Immature natural killer cell (primary cell): ENCODE results near the gene RILPL1. TPM values are rescaled to one million over a fixed set of nuclear protein-coding genes. Genes with fewer than 3 reads are reported as not detected.
"Not testable (repeated sequence)": the region's sequence is repeated elsewhere in the genome, so short reads cannot be mapped to it uniquely, and the experiment has no call there.

Experiments used
- DNase-seq, 3 donors: peaks; one replicate each; pipeline ENCODE4 v3.0.0; 2022; ENCODE audit warnings: mixed read lengths in 1 of 3
- H3K27ac Mint-ChIP-seq, 6 donors: one replicate each; pipeline ENCODE4 v1.8.0; 2020; ENCODE audit warnings: mixed read lengths in 6 of 6, mild to moderate bottlenecking in 5 of 6, inconsistent platforms in 4 of 6, moderate library complexity in 3 of 6
- H3K27me3 Mint-ChIP-seq, 3 donors: one replicate each; pipeline ENCODE4 v1.8.0; 2020 to 2021; ENCODE audit warnings: low read depth in 3 of 3, mild to moderate bottlenecking in 3 of 3, mixed read lengths in 3 of 3, moderate library complexity in 3 of 3, inconsistent platforms in 1 of 3
- H3K36me3 Mint-ChIP-seq, 3 donors: one replicate each; pipeline ENCODE4 v1.8.0; 2020; ENCODE audit warnings: mixed read lengths in 3 of 3, inconsistent platforms in 2 of 3, mild to moderate bottlenecking in 2 of 3
- H3K4me1 Mint-ChIP-seq, 2 donors: one replicate each; pipeline ENCODE4 v1.8.0; 2020; ENCODE audit warnings: inconsistent platforms in 2 of 2, mild to moderate bottlenecking in 2 of 2, mixed read lengths in 2 of 2, moderate library complexity in 1 of 2
- H3K4me3 Mint-ChIP-seq, 5 donors: one replicate each; pipeline ENCODE4 v1.8.0; 2020; ENCODE audit warnings: mild to moderate bottlenecking in 5 of 5, mixed read lengths in 5 of 5, inconsistent platforms in 3 of 5, moderate library complexity in 3 of 5
- H3K9me3 Mint-ChIP-seq, 6 donors: one replicate each; pipeline ENCODE4 v1.8.0; 2020; ENCODE audit warnings: mild to moderate bottlenecking in 6 of 6, mixed read lengths in 6 of 6, inconsistent platforms in 4 of 6, moderate library complexity in 3 of 6
- polyA plus RNA-seq, 3 donors: library from polyadenylated mRNA; unstranded; fragments of 300-500 nt; fragmentation: Illumina TruSeq; gene quantifications; one replicate each; pipeline ENCODE4 v1.2.3, GENCODE V29; 2021

Gene RILPL1
- polyA plus RNA-seq, 3 donors from 2014 or later, result 0.34 TPM; not detected in 2

DNA sequence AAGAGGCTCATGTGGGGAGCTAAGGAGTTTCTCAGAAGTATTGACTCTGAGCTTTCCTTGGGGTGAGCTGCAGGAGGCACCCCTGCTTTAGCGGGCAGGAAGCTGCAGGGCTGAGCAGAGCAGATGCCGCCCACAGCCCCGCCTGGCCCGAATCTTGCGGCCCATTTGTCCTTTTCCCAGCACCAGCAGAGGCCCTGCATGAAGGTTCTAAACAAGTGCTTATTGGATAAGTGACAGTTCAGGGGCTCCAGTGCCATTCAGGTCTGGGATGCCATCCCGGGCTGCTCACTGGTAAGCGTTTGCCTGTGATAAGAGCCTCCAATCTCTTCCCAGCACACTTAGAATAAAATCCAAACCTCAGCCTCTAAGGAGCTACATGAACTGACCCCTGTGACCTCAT lies 11.4 kb downstream of the RILPL1 start:
- peaks cover 4% of the 10 kb centered on the region in 3 donors for H3K36me3 Mint-ChIP-seq
- no peak overlapping the region for H3K27ac Mint-ChIP-seq
- H3K9me3 Mint-ChIP-seq, result no peaks in the 10 kb centered on the region
- peaks cover 0 to under 1% (median 0%) of the 10 kb centered on the region in 3 donors for H3K27me3 Mint-ChIP-seq
- DNase-seq, result no peak
- H3K4me1 Mint-ChIP-seq, result no peaks in the 10 kb centered on the region
- H3K4me3 Mint-ChIP-seq, result no peak overlapping the region

GRCh38 chr12:123520567-123521474 lies 12.7 kb downstream of the RILPL1 start:
- H3K9me3 Mint-ChIP-seq, result no peaks in the 10 kb centered on the region
- no peak for DNase-seq
- peak overlapping the region in 1 of 6 donors; percentile 46 for H3K27ac Mint-ChIP-seq
- H3K27me3 Mint-ChIP-seq, result peaks cover 0 to 2% (median 0%) of the 10 kb centered on the region in 3 donors
- H3K4me1 Mint-ChIP-seq, result no peaks in the 10 kb centered on the region
- no peak overlapping the region for H3K4me3 Mint-ChIP-seq
- peaks cover 4 to 8% (median 4%) of the 10 kb centered on the region in 3 donors for H3K36me3 Mint-ChIP-seq

DNA sequence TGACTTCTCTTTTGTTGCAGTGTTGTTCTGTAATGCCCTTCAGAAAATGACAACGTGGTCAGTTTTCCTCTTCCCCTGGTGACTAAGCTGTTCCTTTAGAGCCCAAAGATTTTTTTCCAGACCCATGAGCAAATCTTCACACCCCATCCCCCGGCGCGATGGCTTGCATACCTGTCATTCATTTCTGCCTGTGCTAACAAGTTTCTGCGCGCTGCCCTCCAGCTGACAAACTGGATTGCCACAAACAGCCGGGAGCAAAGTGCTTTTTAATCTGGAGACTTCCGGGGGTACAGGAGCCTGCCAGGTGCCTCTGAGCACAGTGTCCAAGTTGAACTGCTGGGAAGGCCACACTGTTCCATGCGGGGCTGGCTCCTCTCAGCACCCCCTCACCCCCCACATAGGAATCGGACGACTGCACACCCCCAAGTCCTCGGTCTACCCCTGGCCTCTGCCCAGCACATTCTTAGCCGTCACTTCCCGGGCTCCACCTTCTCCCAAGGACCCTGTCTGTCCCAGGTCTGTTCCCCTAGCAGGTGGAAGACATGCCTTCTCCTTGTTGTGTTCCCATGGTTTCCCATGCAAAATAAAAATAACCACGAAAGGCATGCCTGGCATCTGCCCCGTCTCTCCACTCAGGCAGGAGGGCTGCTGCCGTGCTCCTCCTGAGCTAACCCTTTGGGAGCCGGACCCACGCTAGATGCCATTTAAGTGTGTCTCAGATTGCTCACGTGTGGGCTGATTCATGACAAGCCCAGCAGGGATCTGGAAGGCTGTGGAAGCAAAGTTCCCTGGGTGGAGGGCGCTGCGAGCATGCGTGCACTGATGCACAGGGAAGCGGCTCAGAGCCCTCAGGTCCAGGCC lies 14.1 kb downstream of the RILPL1 start:
- Mint-ChIP-seq H3K27me3 (peaks cover 0 to 2% (median 0%) of the 10 kb centered on the region in 3 donors), H3K4me1 (no peaks in the 10 kb centered on the region), H3K36me3 (peaks cover 4 to 5% (median 4%) of the 10 kb centered on the region in 3 donors), H3K4me3 (no peak overlapping the region), H3K27ac (no peak overlapping the region), H3K9me3 (no peaks in the 10 kb centered on the region)
- no peak for DNase-seq

DNA sequence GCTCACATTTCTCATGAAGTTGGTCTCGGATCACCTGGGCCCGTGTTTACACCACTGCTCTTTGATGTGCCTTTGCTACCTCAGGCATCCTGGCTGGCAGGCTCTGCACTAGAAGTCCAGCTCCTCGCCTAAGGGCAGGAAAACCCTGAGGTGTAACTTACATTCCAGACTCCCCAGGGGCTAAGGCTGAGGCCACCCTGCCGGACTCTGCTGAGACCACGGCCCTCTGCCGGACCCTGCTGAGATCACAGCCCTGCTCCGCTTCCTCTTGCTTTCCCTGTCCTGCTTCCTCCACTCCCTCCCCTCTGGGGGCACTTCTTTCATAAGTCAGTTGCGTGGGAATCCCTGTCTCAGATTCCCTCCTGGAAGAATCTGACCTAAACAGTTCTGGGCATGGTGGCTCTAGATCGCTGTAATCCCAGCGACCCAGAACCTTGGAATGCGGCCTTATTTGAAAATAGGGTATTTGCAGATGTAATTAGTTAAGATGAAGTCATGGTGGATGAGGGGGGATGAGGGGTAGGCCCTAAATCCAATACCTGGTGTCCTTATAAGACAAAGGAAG lies 17.2 kb downstream of the RILPL1 start:
- Mint-ChIP-seq H3K27me3 (peaks cover 0 to 2% (median 0%) of the 10 kb centered on the region in 3 donors), H3K4me1 (no peaks in the 10 kb centered on the region), H3K36me3 (peaks cover 4% of the 10 kb centered on the region in 3 donors), H3K4me3 (no peak overlapping the region), H3K9me3 (no peaks in the 10 kb centered on the region), H3K27ac (peak overlapping the region in 1 of 6 donors; percentile 34)
- no peak for DNase-seq

DNA sequence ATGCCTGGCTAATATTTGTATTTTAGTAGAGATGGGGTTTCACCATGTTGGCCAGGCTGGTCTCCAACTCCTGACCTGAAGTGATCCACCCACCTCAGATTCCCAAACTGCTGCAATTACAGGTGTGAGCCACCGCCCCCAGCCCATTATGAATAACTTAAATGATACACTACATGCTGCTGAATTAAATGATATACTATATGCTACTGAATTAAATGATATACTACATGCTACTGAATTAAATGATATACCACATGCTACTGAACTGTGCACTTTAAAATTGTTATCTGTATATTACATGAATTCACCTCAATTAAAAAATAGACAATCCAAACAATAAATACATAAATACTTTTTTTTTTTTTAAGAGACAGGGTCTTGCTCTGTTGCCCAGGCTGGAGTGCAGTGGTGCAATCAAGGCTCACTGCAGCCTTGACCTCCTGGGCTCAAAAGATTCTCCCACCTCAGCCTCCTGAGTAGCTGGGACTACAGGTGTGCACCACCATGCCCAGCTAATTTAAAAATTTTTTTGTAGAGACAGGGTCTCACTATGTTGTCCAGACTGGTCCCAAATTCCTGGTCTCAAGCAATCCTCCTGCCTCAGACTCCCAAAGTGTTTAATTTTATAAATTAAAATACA lies 18.8 kb downstream of the RILPL1 start:
- not testable (repeated sequence) for H3K27ac Mint-ChIP-seq, DNase-seq, H3K27me3 Mint-ChIP-seq, H3K9me3 Mint-ChIP-seq, H3K36me3 Mint-ChIP-seq, H3K4me1 Mint-ChIP-seq, H3K4me3 Mint-ChIP-seq

DNA sequence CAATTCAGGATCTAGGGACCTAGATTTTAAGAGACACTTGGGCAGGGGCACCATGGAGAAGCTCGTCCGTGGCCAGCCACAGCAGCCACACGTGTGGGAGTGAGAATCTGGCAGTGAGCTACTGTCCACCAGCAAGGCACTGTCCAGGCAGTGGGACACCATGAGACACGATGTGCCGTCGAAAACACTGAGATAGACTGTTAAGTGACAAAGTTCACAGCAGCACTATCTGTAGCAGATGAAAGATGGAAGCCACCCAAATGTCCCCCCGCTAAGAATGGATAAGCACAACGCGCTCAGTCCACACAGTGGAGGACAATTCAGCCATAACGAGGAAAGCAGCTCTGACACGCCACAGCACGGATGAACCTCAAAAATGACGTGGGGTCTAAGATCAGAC lies 19.7 kb downstream of the RILPL1 start:
- no peak for DNase-seq
- Mint-ChIP-seq H3K9me3 (no peaks in the 10 kb centered on the region), H3K36me3 (peaks cover 0 to 4% (median 4%) of the 10 kb centered on the region in 3 donors), H3K4me3 (no peak overlapping the region), H3K27ac (no peak overlapping the region), H3K27me3 (peaks cover 0 to 2% (median 0%) of the 10 kb centered on the region in 3 donors), H3K4me1 (no peaks in the 10 kb centered on the region)

- DNase-seq, result no peak
- Mint-ChIP-seq H3K9me3 (no peaks in the 10 kb centered on the region), H3K4me1 (no peaks in the 10 kb centered on the region), H3K4me3 (no peak overlapping the region), H3K27ac (no peak overlapping the region), H3K27me3 (peaks cover 0 to 2% (median 0%) of the 10 kb centered on the region in 3 donors), H3K36me3 (peaks cover 0 to 4% (median 3%) of the 10 kb centered on the region in 3 donors)
These were observed 20.5 kb downstream of the RILPL1 start for GRCh38 chr12:123512838-123513665.

- Mint-ChIP-seq H3K27ac (no peak overlapping the region), H3K9me3 (no peaks in the 10 kb centered on the region), H3K27me3 (peaks cover 0 to 2% (median 1%) of the 10 kb centered on the region in 3 donors), H3K36me3 (peaks cover 0 to 4% (median 0%) of the 10 kb centered on the region in 3 donors), H3K4me1 (no peaks in the 10 kb centered on the region), H3K4me3 (no peak overlapping the region)
- no peak for DNase-seq
These were observed 26.7 kb downstream of the RILPL1 start for GRCh38 chr12:123506843-123507236.

DNA sequence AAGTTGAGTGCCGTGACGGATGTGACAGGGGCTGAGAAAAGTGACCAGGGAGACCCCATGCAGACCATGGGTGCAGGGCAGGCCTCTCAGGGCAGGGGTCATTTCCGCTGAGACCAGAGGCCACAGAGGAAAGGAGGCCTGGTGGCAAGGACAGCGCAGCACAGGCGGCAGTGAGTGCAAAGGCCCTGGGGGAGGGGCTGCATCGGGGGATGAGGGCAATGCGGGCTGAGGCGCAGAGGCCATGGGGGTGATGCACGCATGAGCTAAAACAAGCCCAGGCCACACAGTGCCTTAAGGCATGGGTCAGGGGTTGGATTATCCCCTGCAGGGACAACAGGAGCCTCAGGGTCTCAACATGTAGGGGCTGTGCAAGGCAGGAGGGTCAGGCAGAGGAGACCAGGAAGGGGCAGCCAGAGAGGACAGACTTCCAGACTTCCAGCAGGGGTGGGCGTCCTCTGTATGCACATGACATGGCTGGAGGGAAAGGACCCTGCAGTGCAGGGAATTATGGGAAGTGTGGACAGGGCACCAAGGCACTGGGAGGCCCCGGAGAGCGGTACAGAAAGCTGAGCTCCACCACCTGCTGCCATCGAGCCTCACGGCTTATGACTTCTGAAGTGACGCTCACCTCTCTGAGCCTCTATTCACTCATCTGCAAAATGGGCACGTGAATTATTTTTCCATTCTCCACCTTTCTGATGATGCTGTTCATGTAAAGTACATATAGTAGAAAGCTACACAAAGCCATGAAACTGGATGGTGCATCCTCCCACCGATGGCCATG lies 27.3 kb downstream of the RILPL1 start:
- no peaks in the 10 kb centered on the region for H3K4me1 Mint-ChIP-seq
- no peak overlapping the region for H3K27ac Mint-ChIP-seq
- H3K36me3 Mint-ChIP-seq, result peaks cover 0 to 4% (median 0%) of the 10 kb centered on the region in 3 donors
- no peak for DNase-seq
- no peaks in the 10 kb centered on the region for H3K9me3 Mint-ChIP-seq
- no peak overlapping the region for H3K4me3 Mint-ChIP-seq
- H3K27me3 Mint-ChIP-seq, result peaks cover 0 to 2% (median 1%) of the 10 kb centered on the region in 3 donors

- Mint-ChIP-seq H3K36me3 (peaks cover 0 to 14% (median 0%) of the 10 kb centered on the region in 3 donors), H3K27me3 (peaks cover 0 to 2% (median 1%) of the 10 kb centered on the region in 3 donors), H3K4me1 (no peaks in the 10 kb centered on the region), H3K9me3 (no peaks in the 10 kb centered on the region), H3K4me3 (no peak overlapping the region), H3K27ac (no peak overlapping the region)
- no peak for DNase-seq
These were observed 31.3 kb downstream of the RILPL1 start for GRCh38 chr12:123502163-123502704.

- no peaks in the 10 kb centered on the region for H3K4me1 Mint-ChIP-seq
- peaks cover 1 to 2% (median 1%) of the 10 kb centered on the region in 3 donors for H3K27me3 Mint-ChIP-seq
- peak overlapping the region in 1 of 6 donors; percentile 65 for H3K27ac Mint-ChIP-seq
- peaks cover 0 to 10% (median 0%) of the 10 kb centered on the region in 3 donors for H3K36me3 Mint-ChIP-seq
- DNase-seq, result no peak
- no peak overlapping the region for H3K4me3 Mint-ChIP-seq
- no peaks in the 10 kb centered on the region for H3K9me3 Mint-ChIP-seq
These were observed 34.2 kb downstream of the RILPL1 start for GRCh38 chr12:123499332-123499731.
